ENCODE results near the gene NET1. TPM values are rescaled to one million over a fixed set of nuclear protein-coding genes. Genes with fewer than 3 reads are reported as not detected.
A peak's percentile ranks its signal among the peaks of the same experiment; 100 is the strongest.

The NET1 gene
- total RNA-seq, 1 donor from 2014 or later = 205 TPM

DNA sequence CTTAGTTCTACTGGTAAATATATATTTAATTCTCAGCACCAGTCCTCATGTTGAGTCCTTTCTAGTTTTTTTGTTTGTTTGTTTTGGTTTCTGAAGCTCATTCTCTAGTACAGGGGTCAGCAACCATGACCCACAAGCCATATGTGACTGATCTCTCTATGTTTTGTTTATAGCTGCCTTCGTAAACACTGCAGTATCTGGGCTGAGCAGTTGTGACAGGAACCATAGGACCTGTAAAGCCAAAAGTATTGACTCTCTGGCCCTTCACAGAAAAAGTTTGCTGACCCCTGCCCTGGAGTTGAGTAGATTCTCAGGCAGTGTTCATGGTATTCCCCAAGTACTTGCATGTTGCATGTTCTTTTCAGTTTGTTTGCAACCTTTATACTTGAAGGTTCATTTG, 20.8 kb downstream of the NET1 start:
- Mint-ChIP-seq H3K27me3 (ENCODE audit: low read depth) (no peaks in the 10 kb centered on the region), H3K4me3 (no peak overlapping the region), H3K4me1 (peaks cover 24% of the 10 kb centered on the region), H3K27ac (no peak overlapping the region), H3K9me3 (peaks cover 10% of the 10 kb centered on the region), H3K36me3 (peaks cover 13% of the 10 kb centered on the region)
- no peak for DNase-seq (ENCODE audit: low spot score in 2 of 2, unreplicated experiment in 2 of 2)
- TF ChIP-seq, protein P1, sequence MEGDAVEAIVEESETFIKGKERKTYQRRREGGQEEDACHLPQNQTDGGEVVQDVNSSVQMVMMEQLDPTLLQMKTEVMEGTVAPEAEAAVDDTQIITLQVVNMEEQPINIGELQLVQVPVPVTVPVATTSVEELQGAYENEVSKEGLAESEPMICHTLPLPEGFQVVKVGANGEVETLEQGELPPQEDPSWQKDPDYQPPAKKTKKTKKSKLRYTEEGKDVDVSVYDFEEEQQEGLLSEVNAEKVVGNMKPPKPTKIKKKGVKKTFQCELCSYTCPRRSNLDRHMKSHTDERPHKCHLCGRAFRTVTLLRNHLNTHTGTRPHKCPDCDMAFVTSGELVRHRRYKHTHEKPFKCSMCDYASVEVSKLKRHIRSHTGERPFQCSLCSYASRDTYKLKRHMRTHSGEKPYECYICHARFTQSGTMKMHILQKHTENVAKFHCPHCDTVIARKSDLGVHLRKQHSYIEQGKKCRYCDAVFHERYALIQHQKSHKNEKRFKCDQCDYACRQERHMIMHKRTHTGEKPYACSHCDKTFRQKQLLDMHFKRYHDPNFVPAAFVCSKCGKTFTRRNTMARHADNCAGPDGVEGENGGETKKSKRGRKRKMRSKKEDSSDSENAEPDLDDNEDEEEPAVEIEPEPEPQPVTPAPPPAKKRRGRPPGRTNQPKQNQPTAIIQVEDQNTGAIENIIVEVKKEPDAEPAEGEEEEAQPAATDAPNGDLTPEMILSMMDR (IDR thresholded peaks at IDR 0.05; ENCODE audit: unreplicated experiment) = no peak

- peaks cover 20% of the 10 kb centered on the region for H3K4me1 Mint-ChIP-seq
- TF ChIP-seq, protein P1 (IDR thresholded peaks at IDR 0.05; ENCODE audit: unreplicated experiment) = peak; percentile 50
- H3K9me3 Mint-ChIP-seq = peaks cover 10% of the 10 kb centered on the region
- no peak overlapping the region for H3K4me3 Mint-ChIP-seq
- peak overlapping the region; percentile 71 for H3K27ac Mint-ChIP-seq
- no peaks in the 10 kb centered on the region for H3K27me3 Mint-ChIP-seq (ENCODE audit: low read depth)
- H3K36me3 Mint-ChIP-seq = peaks cover 12% of the 10 kb centered on the region
- no peak for DNase-seq (ENCODE audit: low spot score in 2 of 2, unreplicated experiment in 2 of 2)
Observed at GRCh38 chr10:5434017-5434753, 21.8 kb downstream of the NET1 start.

DNA sequence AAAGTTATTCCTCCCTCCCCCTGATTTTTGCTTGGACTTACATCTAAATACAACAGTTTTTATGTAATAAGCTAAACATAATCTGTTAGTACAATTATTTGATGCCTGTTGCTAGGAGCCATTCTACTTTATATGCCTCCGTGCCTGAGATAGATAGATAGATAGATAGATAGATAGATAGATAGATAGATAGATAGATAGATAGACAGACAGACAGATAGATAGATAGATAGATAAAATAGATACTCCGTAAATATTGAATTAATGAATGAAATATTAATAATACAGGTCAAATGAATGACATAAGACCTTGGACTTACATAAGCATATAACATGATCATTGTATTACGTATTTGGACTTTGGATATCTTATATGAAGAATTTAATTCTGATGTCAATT, 23.0 kb downstream of the NET1 start:
- TF ChIP-seq, protein P1 (IDR thresholded peaks at IDR 0.05; ENCODE audit: unreplicated experiment) = no peak
- no peak for DNase-seq (ENCODE audit: low spot score in 2 of 2, unreplicated experiment in 2 of 2)
- Mint-ChIP-seq H3K4me1 (peaks cover 18% of the 10 kb centered on the region), H3K36me3 (peaks cover 10% of the 10 kb centered on the region), H3K27me3 (ENCODE audit: low read depth) (no peaks in the 10 kb centered on the region), H3K27ac (no peak overlapping the region), H3K4me3 (no peak overlapping the region), H3K9me3 (peaks cover 10% of the 10 kb centered on the region)

- Mint-ChIP-seq H3K36me3 (no peaks in the 10 kb centered on the region), H3K9me3 (no peaks in the 10 kb centered on the region), H3K27me3 (ENCODE audit: low read depth) (no peaks in the 10 kb centered on the region), H3K4me3 (no peak overlapping the region), H3K27ac (no peak overlapping the region), H3K4me1 (peaks cover 33% of the 10 kb centered on the region)
- TF ChIP-seq, protein P1 (IDR thresholded peaks at IDR 0.05; ENCODE audit: unreplicated experiment) = no peak
- no peak for DNase-seq (ENCODE audit: low spot score in 2 of 2, unreplicated experiment in 2 of 2)
Observed at GRCh38 chr10:5440206-5440605, 27.8 kb downstream of the NET1 start.

DNA sequence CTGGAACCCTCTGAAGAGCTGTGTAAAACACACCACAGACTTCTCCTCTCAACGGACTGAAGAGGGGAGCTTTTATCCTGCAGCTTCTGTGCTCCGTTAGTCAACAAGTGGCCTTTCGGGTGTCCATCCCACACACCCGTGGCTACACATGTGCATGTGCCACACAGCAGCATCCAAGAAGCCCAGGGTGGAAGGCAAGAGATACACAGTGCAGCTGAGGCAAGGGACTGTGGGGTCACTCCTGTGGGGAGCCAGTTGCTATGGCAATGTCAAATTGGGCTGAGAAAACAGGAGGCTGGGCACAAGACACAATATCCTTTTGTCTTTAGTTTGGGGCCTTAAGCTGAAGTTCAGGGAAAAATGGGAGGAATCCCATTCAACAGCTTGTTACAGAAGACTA, 28.7 kb downstream of the NET1 start:
- H3K36me3 Mint-ChIP-seq = no peaks in the 10 kb centered on the region
- TF ChIP-seq, protein P1 (IDR thresholded peaks at IDR 0.05; ENCODE audit: unreplicated experiment) = no peak

More for the DNA sequence above, 28.7 kb downstream of the NET1 start:
- Mint-ChIP-seq H3K4me3 (no peak overlapping the region), H3K27me3 (ENCODE audit: low read depth) (no peaks in the 10 kb centered on the region), H3K9me3 (no peaks in the 10 kb centered on the region), H3K27ac (no peak overlapping the region), H3K4me1 (peaks cover 37% of the 10 kb centered on the region)
- DNase-seq (ENCODE audit: low spot score in 2 of 2, unreplicated experiment in 2 of 2) = no peak

Measured in mesothelial cell of epicardium (in vitro differentiated cells).